ENCODE data around the gene ERCC4. TPM values are rescaled to one million over a fixed set of nuclear protein-coding genes. Genes with fewer than 3 reads are reported as not detected.
A peak's percentile ranks its signal among the peaks of the same experiment; 100 is the strongest.

Gene ERCC4
- total RNA-seq, 1 donor from 2014 or later, result 9.6 TPM

GRCh38 chr16:13911871-13912270, 8.1 kb upstream of the ERCC4 start:
- intact Hi-C loops (cut with DNase I), result no loop called here
- no peak for TF ChIP-seq CTCF (IDR thresholded peaks at IDR 0.05)

GRCh38 chr16:13912891-13913290, 7.1 kb upstream of the ERCC4 start:
- ATAC-seq (no peak), DNase-seq (no peak)
- intact Hi-C loops (cut with DNase I), result no loop called here
- Histone ChIP-seq H3K27me3 (no peaks in the 10 kb centered on the region), H3K9me3 (no peaks in the 10 kb centered on the region), H3K4me1 (no peaks in the 10 kb centered on the region), H3K4me3 (no peak overlapping the region), H3K36me3 (no peaks in the 10 kb centered on the region), H3K27ac (no peak overlapping the region)
- no peak for TF ChIP-seq CTCF (IDR thresholded peaks at IDR 0.05)

More at GRCh38 chr16:13911871-13912270, 8.1 kb upstream of the ERCC4 start:
- no peak for DNase-seq
- H3K27ac ChIP-seq, result no peak overlapping the region
- H3K9me3 ChIP-seq, result no peaks in the 10 kb centered on the region
- no peak for ATAC-seq
- H3K4me1 ChIP-seq, result no peaks in the 10 kb centered on the region
- no peaks in the 10 kb centered on the region for H3K36me3 ChIP-seq
- H3K27me3 ChIP-seq, result no peaks in the 10 kb centered on the region
- no peak overlapping the region for H3K4me3 ChIP-seq

- intact Hi-C loops (cut with DNase I), result no loop called here
- DNase-seq, result no peak
- H3K27ac ChIP-seq, result no peak overlapping the region
- TF ChIP-seq CTCF (IDR thresholded peaks at IDR 0.05), result no peak
- no peak overlapping the region for H3K4me3 ChIP-seq
- no peaks in the 10 kb centered on the region for H3K36me3 ChIP-seq
- no peak for ATAC-seq
- H3K4me1 ChIP-seq, result no peaks in the 10 kb centered on the region
- no peaks in the 10 kb centered on the region for H3K9me3 ChIP-seq
- H3K27me3 ChIP-seq, result no peaks in the 10 kb centered on the region
These were observed 6.3 kb upstream of the ERCC4 start for GRCh38 chr16:13913374-13914292.

GRCh38 chr16:13915033-13915635, 4.8 kb upstream of the ERCC4 start:
- Histone ChIP-seq H3K27ac (no peak overlapping the region), H3K4me1 (no peaks in the 10 kb centered on the region), H3K36me3 (no peaks in the 10 kb centered on the region), H3K9me3 (no peaks in the 10 kb centered on the region), H3K4me3 (no peak overlapping the region), H3K27me3 (no peaks in the 10 kb centered on the region)
- intact Hi-C loops (cut with DNase I), result no loop called here
- DNase-seq, result no peak
- no peak for TF ChIP-seq CTCF (IDR thresholded peaks at IDR 0.05)
- no peak for ATAC-seq

GRCh38 chr16:13919330-13919682, 648 bp upstream of the ERCC4 start:
- Histone ChIP-seq H3K9me3 (no peaks in the 10 kb centered on the region), H3K27ac (peak overlapping the region; percentile 43), H3K36me3 (peaks cover 5% of the 10 kb centered on the region), H3K4me1 (peaks cover 7% of the 10 kb centered on the region), H3K27me3 (no peaks in the 10 kb centered on the region), H3K4me3 (peak overlapping the region; percentile 93)
- DNase-seq (no peak), ATAC-seq (no peak)
- TF ChIP-seq CTCF (IDR thresholded peaks at IDR 0.05), result no peak
- intact Hi-C loops (cut with DNase I), result no loop called here
